ENCODE measurements around the gene VEGFB.

VEGFB gene

GRCh38 chr11:64233913-64234586 is at the start of gene VEGFB:
TSS of gene VEGFB (plus strand) at chr11:64234584. CDS start at chr11:64234834, 250 bp downstream.
- DNase-seq (ENCODE audit: low spot score), result peak; percentile 71

- peak; percentile 54 for DNase-seq (ENCODE audit: low spot score)
Measured at GRCh38 chr11:64185175-64185692, 49.1 kb upstream of the VEGFB start.

GRCh38 chr11:64185693-64186491 is 48.5 kb upstream of the VEGFB start, which contains the start of gene STIP1:
TSS of gene STIP1 (plus strand) at chr11:64186171. CDS start at chr11:64186262, 91 bp downstream.
- DNase-seq (ENCODE audit: low spot score), result peak; percentile 97

- DNase-seq (ENCODE audit: low spot score), result no peak
Measured at GRCh38 chr11:64186492-64187165, 47.8 kb upstream of the VEGFB start.

GRCh38 chr11:64192434-64192833 is 42.0 kb upstream of the VEGFB start:
- no peak for DNase-seq (ENCODE audit: low spot score)

- no peak for DNase-seq (ENCODE audit: low spot score)
Measured at GRCh38 chr11:64196626-64197025, 37.8 kb upstream of the VEGFB start.

DNA sequence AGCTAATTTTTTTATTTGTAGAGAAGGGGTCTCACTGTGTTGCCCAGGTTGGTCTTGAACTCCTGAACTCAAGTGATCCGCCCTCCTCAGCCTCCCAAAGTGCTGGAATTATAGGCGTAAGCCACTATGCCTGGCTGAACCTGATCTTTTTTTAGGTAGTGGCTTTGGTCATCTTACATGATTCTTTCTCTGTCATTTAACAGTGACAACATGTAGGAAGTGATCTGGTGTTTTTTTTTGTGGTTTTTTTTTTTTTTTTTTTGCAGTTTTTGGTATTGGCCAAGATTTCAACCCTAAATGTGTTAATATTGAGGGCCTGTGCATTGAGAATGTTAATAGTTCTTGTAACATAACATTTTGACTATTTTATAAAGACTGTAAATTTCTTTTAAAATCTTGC is 35.9 kb upstream of the VEGFB start:
- DNase-seq (ENCODE audit: low spot score), result no peak

DNA sequence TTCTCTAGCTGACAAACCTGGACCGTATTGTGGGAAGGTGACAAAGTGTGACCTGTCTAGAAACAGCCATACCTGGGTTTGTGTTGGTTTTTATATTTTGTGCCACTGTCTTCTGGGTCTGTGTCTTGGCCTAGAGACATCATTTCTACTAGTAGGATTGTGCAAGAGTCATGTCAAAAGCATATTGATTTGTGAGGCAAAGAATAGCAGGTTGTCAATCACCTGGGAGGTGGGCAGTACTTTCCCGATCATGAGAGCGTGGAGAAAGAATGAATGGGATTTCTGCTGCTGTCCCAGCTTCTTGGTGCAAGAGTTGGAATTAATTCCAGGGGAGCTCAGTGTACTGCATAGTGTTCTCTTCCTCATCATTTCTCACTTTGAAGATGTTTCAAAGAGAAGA is 32.8 kb upstream of the VEGFB start:
- no peak for DNase-seq (ENCODE audit: low spot score)

GRCh38 chr11:64202992-64203391 is 31.4 kb upstream of the VEGFB start:
- no peak for DNase-seq (ENCODE audit: low spot score)

DNA sequence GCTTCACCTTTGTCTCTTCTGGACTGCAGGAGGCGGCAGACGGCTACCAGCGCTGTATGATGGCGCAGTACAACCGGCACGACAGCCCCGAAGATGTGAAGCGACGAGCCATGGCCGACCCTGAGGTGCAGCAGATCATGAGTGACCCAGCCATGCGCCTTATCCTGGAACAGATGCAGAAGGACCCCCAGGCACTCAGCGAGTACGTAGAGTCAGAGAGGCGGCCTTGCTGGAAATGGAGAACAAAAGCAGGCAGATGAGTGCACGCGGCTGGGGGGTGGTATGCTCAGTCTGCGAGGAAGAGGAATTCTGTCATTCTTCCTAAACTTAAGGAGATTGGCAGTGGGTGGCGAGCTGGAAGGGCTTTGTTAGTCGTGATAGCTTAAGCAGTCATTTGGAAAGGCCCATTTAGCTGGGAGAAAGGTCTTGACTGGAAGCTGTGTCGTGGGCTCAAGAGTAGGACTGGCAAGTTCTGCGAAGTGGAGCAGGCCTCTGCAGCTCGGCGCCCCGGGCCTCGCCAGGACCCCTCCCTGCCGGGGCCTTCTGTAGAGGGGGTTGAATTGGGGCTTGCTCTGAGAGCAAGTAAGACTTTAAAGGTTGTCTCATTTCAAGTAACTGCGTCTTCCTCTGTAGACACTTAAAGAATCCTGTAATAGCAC is 30.8 kb upstream of the VEGFB start:
- no peak for DNase-seq (ENCODE audit: low spot score)

DNA sequence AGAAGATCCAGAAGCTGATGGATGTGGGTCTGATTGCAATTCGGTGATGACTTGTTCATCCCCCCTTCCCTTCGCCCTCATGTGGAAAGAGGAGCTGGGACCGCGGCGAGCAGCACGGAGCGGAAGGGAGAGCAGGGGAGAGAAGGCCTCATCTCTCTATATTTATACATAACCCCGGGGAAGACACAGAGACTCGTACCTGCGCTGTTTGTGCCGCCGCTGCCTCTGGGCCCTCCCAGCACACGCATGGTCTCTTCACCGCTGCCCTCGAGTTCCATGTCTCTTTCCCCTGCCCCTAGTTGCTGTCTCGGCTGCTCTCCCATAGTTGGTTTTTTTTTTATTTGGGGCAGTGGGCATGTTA is 30.3 kb upstream of the VEGFB start:
- no peak for DNase-seq (ENCODE audit: low spot score)

DNA sequence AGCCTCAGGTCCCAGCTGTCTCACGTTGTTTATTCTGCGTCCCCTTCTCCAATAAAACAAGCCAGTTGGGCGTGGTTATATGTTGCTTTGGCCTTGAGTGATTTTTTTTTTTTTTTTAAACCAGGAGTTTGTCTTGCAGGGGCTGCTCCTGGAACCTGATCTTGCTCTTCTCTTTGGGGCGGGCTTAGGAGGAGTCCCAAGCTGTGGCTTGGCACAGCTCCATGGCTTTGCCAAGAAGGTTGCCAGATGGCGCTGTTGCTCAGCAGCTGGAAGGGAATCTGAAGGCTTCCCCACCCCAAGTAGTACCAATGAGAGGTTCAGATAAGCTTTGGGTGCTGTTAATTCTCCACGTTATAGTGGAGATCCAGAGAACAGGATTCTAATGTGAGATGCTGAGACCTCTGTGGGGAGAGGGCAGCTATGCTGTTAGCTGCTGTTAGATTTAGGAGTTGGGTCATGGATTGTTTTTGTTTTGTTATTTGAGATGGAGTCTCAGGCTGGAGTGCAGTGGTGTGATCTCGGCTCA is 29.9 kb upstream of the VEGFB start:
- peak; percentile 80 for DNase-seq (ENCODE audit: low spot score)

DNA sequence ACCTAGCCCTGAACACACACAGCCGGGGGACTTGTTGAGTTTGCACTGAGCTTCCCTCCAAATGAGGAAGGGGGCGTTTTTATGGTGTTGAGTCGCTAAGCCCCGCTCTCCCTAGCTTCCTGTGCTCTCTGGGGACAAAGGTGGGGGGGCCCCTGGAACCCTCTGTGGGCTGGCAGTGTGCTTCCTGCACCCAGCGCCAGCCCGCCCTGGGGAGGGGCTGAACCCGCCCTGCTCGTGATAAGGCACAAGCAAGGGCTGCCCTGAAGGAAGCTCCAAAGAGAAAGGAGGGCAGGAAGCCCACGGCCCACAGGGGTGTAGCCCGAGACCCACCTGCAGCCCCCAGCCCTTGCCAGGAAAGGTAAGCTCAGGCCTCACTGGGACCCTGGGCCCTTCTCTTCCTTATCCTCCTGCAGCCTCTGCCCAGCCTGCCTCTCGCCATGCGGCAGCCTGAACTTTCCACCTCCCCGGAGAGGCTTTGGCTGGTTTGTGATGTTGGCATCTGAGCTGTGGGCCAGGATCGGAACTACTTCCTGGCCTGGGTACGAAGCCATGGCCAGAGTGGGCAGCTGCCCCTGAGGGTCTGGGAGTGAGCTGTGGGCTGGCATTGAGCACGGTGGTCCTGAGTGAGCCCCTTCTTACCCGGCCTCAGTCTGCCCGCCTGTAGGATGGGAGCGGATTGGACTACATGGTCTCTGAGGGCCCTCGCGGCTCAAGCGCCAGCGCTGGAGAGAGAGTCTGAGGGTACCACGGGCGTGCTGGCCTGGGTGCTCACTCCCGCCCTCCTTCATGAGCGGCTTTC is 27.7 kb upstream of the VEGFB start, which contains the start of gene FERMT3:
Gene FERMT3, plus strand, starts transcription at position 265 of the 799 bp plus-strand sequence. CDS start 644 bp downstream, outside the sequence.
- no peak for DNase-seq (ENCODE audit: low spot score)

GRCh38 chr11:64207256-64208085 is 26.9 kb upstream of the VEGFB start:
- no peak for DNase-seq (ENCODE audit: low spot score)

DNA sequence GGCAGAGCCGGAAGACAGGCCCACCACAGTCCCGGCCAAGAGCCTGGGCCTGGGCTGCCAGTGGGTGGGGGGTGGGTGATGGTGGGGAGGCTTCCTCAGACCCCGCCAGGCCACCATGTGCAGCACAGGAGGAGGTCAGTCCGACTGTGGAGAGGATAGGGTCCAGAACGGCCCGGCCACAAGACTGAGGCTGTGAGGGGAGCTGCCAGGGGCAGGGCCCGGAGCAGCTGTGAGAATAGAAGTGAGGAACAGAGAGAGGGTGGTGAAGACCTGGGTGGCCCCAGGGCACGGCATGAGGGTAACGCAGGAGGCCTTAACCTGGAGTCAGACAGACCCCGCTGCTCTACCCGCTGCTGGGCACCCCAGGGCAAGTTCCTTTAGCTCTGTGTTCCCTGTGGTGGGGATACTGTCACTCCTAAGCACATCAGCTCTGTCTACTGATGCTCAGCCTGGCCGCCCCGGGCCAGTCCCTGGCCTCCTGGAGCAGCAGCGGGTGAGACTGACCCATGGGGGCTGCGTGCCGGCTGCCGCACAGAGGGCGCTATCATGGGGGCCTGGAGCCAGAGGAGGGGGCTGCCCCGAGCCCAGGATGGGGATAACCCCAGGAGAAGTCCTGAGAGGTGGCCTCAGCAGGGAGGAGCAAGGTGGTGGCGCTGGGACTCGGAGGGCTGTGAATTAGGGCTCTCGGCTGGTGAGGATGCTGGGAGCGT is 26.1 kb upstream of the VEGFB start:
- no peak for DNase-seq (ENCODE audit: low spot score)

DNA sequence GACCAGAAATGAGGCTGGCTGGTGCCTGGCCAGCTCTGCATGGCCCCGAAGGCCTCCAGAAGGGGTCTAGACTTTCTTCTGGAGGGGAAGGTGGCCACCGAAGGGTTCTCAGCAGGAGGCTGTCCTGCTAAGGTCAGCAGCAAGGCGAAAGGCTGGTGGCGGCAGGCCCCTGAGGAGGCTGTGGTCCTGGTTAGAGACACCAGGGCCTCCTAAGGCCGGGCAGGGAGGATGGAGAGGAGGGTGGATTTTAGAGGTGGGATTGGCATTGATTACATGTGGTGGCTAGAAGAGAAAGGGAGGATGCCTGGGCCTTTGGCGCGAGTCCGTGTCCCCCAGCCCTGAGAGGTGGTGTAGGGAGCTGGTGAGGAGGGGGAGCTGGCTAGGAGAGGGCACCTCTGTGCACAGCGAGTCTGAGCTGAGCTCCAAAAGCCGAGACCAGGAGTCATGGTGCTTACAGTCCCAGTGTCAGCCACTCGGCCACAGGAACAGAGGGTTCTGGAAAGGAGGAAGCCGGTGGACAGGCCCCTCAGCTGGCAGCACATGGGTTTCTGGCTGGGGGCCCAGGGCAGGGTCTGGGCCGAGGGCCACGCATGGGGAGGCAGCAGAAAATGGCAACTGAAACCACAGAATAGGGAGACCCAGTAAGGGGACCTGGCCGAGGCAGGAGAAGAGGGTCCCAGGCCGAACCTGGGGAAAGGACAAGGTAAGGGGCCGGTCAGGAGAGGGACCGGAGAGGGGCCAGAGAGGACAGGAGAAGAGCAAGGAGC is 25.4 kb upstream of the VEGFB start:
- no peak for DNase-seq (ENCODE audit: low spot score)

GRCh38 chr11:64209563-64209843 is 24.9 kb upstream of the VEGFB start:
- DNase-seq (ENCODE audit: low spot score), result no peak

- DNase-seq (ENCODE audit: low spot score), result no peak
Measured at GRCh38 chr11:64210301-64211020, 23.9 kb upstream of the VEGFB start.

Measured in HuH-7.5 (cell line).